GM12878 (cell line): ENCODE measurements around the gene TULP4. TPM values are rescaled to one million over a fixed set of nuclear protein-coding genes. Genes with fewer than 3 reads are reported as not detected.
A peak's percentile ranks its signal among the peaks of the same experiment; 100 is the strongest.

Experiments
- ATAC-seq: fragments of 200-7000 bp; cut with Tn5 transposase; 3 replicates; pipeline ENCODE4 v1.9.1; 2020; ENCODE audit warnings: mild to moderate bottlenecking, moderate library complexity
- BruUV-seq: library from RNA; stranded (reverse); fragments of 400-500 nt; replicated peaks from 2 replicates; lab custom pipeline; 2021; lab: Mats Ljungman, UMichigan
- CTCF ChIA-PET: fragments of 300-600 bp; sonication (Branson Sonifier 250); formaldehyde crosslinking; extraction: SDS; loops from one replicate; lab custom pipeline; 2021; ENCODE audit warnings: inconsistent platforms; lab: Yijun Ruan, JAX
- POLR2A ChIA-PET: fragments of 350-600 bp; formaldehyde crosslinking; extraction: SDS; loops from one replicate; lab custom pipeline; 2021; ENCODE audit warnings: inconsistent platforms; lab: Charles Lee
- RAD21 ChIA-PET: fragments of 300-600 bp; sonication (Branson Sonifier 250); formaldehyde crosslinking; loops from one replicate; lab custom pipeline; 2023; ENCODE audit warnings: antibody characterized with exemption; ENCODE audit not compliant: unreplicated experiment; lab: Charles Lee
- SMC1A ChIA-PET: fragments of 300-600 bp; sonication (Branson Sonifier 250); formaldehyde crosslinking; loops from one replicate; lab custom pipeline; 2023; ENCODE audit not compliant: unreplicated experiment, uncharacterized antibody; lab: Charles Lee
- DNase-seq: peaks from one replicate; pipeline ENCODE4 v3.0.0-alpha.2; 2011; ENCODE audit warnings: low read depth, low spot score
- FAIRE-seq: peaks from 3 replicates; lab custom pipeline; 2011; peaks lifted over from hg19 to GRCh38; lab: Jason Lieb, UNC
- H2AFZ ChIP-seq: 2 replicates; pipeline ENCODE4 v1.6.0; 2011; ENCODE audit warnings: low read depth, low read length, control low read depth; ENCODE audit not compliant: control insufficient read depth
- H3K27ac ChIP-seq: 2 replicates; pipeline ENCODE4 v1.5.1; 2011; ENCODE audit warnings: control low read depth; ENCODE audit not compliant: control insufficient read depth, insufficient read depth
- H3K27me3 ChIP-seq, 2 experiments: replicated peaks in 1 of 2; 2 replicates each; pipeline versions ENCODE4 v1.6.0 to v1.6.1; 2011; ENCODE audit warnings: low read length in 1 of 2; ENCODE audit not compliant: control insufficient read depth in 2 of 2, insufficient read depth in 2 of 2
- H3K36me3 ChIP-seq, 2 experiments: 2 replicates each; pipeline ENCODE4 v1.5.1; 2011; ENCODE audit warnings: low read length in 1 of 2; ENCODE audit not compliant: control insufficient read depth in 2 of 2, insufficient read depth in 2 of 2
- H3K4me1 ChIP-seq: 2 replicates; pipeline ENCODE4 v1.6.1; 2011; ENCODE audit warnings: mild to moderate bottlenecking, low read length, moderate library complexity, mixed read lengths; ENCODE audit not compliant: control insufficient read depth, insufficient read depth
- H3K4me2 ChIP-seq: 2 replicates; pipeline ENCODE4 v1.6.0; 2011; ENCODE audit warnings: control low read depth; ENCODE audit not compliant: control insufficient read depth, insufficient read depth
- H3K4me3 ChIP-seq: fragments of 200-600 bp; sonication (generic); 2 replicates; pipeline ENCODE4 v1.5.1; 2016
- H3K79me2 ChIP-seq: 2 replicates; pipeline ENCODE4 v1.6.0; 2011; ENCODE audit warnings: low read length; ENCODE audit not compliant: control insufficient read depth, insufficient read depth
- H3K9ac ChIP-seq: 2 replicates; pipeline ENCODE4 v1.8.0; 2011; ENCODE audit warnings: low read length, control low read depth, mixed read lengths; ENCODE audit not compliant: control insufficient read depth, insufficient read depth
- H3K9me3 ChIP-seq: replicated peaks from 3 replicates; pipeline ENCODE4 v1.5.1; 2011; ENCODE audit warnings: mild to moderate bottlenecking, low read length; ENCODE audit not compliant: control insufficient read depth, insufficient read depth
- H4K20me1 ChIP-seq: 2 replicates; pipeline ENCODE4 v1.6.0; 2011; ENCODE audit not compliant: control insufficient read depth, insufficient read depth
- BHLHE40 ChIP-seq, 2 experiments: fragments of 450-650 bp in 1 of 2; IDR thresholded peaks; 2 replicates each; pipeline ENCODE4 v1.6.1; 2011 to 2017; ENCODE audit warnings: low read depth in 2 of 2, borderline replicate concordance in 1 of 2, improper control_type of control experiment in 1 of 2, low read length in 1 of 2, mild to moderate bottlenecking in 1 of 2
- CUX1 ChIP-seq: IDR thresholded peaks from 2 replicates; pipeline ENCODE4 v1.6.1; 2012; ENCODE audit warnings: improper control_type of control experiment, low read depth, low read length; ENCODE audit not compliant: insufficient replicate concordance
- HCFC1 ChIP-seq: fragments of 150-350 bp; IDR thresholded peaks from 2 replicates; pipeline ENCODE4 v1.6.1; 2014; ENCODE audit warnings: low read length
- IKZF1 ChIP-seq: fragments of 450-650 bp; conservative IDR thresholded peaks from 2 replicates; pipeline ENCODE4 v1.6.1; 2017; ENCODE audit warnings: antibody characterized with exemption, mild to moderate bottlenecking
- IKZF2 ChIP-seq, 2 experiments: fragments of 450-650 bp; IDR thresholded peaks; 2 replicates each; pipeline ENCODE4 v1.6.1; 2017; ENCODE audit warnings: mild to moderate bottlenecking in 2 of 2, moderate library complexity in 2 of 2
- POU2F2 ChIP-seq: IDR thresholded peaks from 3 replicates; pipeline ENCODE4 v1.6.1; 2011; ENCODE audit warnings: low read depth, mild to moderate bottlenecking, low read length, borderline replicate concordance
- RELA ChIP-seq: fragments of 450-650 bp; IDR thresholded peaks from 2 replicates; pipeline ENCODE4 v1.8.0; 2014; ENCODE audit warnings: borderline replicate concordance; ENCODE audit not compliant: partially characterized antibody
- RUNX3 ChIP-seq: IDR thresholded peaks from 2 replicates; pipeline ENCODE4 v1.6.1; 2012; ENCODE audit warnings: low read length, inconsistent platforms
- TARDBP ChIP-seq: IDR thresholded peaks from 2 replicates; pipeline ENCODE4 v1.6.1; 2016; ENCODE audit warnings: borderline replicate concordance
- TBL1XR1 ChIP-seq: IDR thresholded peaks from 2 replicates; pipeline ENCODE4 v1.6.1; 2012; ENCODE audit warnings: low read depth, low read length, improper control_type of control experiment
- WGBS: methylation state at CpG from one replicate; pipeline ENCODE4 v1.1.6; 2016; ENCODE audit warnings: low lambda C conversion rate; ENCODE audit not compliant: insufficient replicate concordance, insufficient coverage; ENCODE audit errors: missing lambda C conversion rate; 5-methylcytosine and 5-hydroxymethylcytosine counted together
- in situ Hi-C: fragments of 300-500 bp; cut with MboI; formaldehyde crosslinking; loops from 9 replicates; pipeline ENCODE4 v1.14.3; 2018; ENCODE audit warnings: mixed read lengths
- intact Hi-C: fragments of 100-400 bp; cut with micrococcal nuclease; formaldehyde crosslinking; loops from one replicate; pipeline ENCODE4 v1.14.2; 2022; ENCODE audit not compliant: unreplicated experiment
- polyA plus RNA-seq, 11 experiments: library from polyadenylated mRNA; depleted of rRNA in 4 of 11; unstranded in 6 of 11; stranded (reverse) in 5 of 11; fragments of >200 nt; fragmentation: Nextera tagmentation in 4 of 11; fragmentation: Illumina TruSeq in 1 of 11; extraction: Ambion mirVana in 4 of 11; extraction: Trizol in 1 of 11; gene quantifications; 1 replicate in 1 of 11; 2 replicates in 10 of 11; pipeline versions ENCODE4 v1.2.1 to v1.2.3, GENCODE V29; 2011 to 2016; ENCODE audit warnings: inconsistent platforms in 2 of 11, missing spikeins in 2 of 11, low read depth in 1 of 11
- total RNA-seq, 4 experiments: library from RNA; depleted of rRNA in 3 of 4; stranded (reverse); fragments of >200 nt in 3 of 4; fragmentation: Illumina TruSeq in 1 of 4; extraction: Trizol in 1 of 4; gene quantifications; 2 replicates each; pipeline versions ENCODE4 v1.2.1 to v1.2.3, GENCODE V29; 2013 to 2021

The TULP4 gene
- total and polyA plus RNA-seq, 10 of the 15 experiments (the other 5 are each of a cell fraction or from before 2014, with no cell fraction given): 0.73 to 31.8 (median 14.0) TPM

GRCh38 chr6:158312672-158313397 lies 570 bp downstream of the TULP4 start (continued):
- TF ChIP-seq CUX1: no peak
- no peak for TF ChIP-seq TBL1XR1

- no peak overlapping the region for H3K9ac ChIP-seq
- 51% methylated on average over 9 of the region's 9 CpGs for WGBS
- H4K20me1 ChIP-seq: no peaks in the 10 kb centered on the region
- H3K36me3 ChIP-seq: peaks cover 0 to 5% of the 10 kb centered on the region in 2 experiments; a peak in 2 of 4 replicates
- DNase-seq (no peak), ATAC-seq (peak; percentile 86), FAIRE-seq (no peak)
- no peak overlapping the region; the same call in 1 of the 2 replicates for H2AFZ ChIP-seq
- H3K4me3 ChIP-seq: peak overlapping the region; percentile 20; the same call in 1 of the 2 replicates
- H3K27ac ChIP-seq: peak overlapping the region; percentile 18
- in situ Hi-C loops (no loop called here), intact Hi-C loops (no loop called here)
- peaks cover 9% of the 10 kb centered on the region for H3K4me1 ChIP-seq
- no TSS peak for BruUV-seq
- SMC1A ChIA-PET: interaction anchor here (1.8 kb wide), 1 partner anchor 23 kb away, joined by 4 read pairs; no protein-coding TSS in a partner anchor
- CTCF ChIA-PET: no interaction called here
- RAD21 ChIA-PET: no interaction called here
- H3K27me3 ChIP-seq: no peaks in the 10 kb centered on the region
- peak overlapping the region; percentile 90 for H3K4me2 ChIP-seq
- H3K9me3 ChIP-seq: peaks cover 6% of the 10 kb centered on the region; the same call in 1 of the 3 replicates
- POLR2A ChIA-PET: interaction anchor here (1.2 kb wide), 1 partner anchor 15 kb away, joined by 4 read pairs; no protein-coding TSS in a partner anchor
- H3K79me2 ChIP-seq: peaks cover 6% of the 10 kb centered on the region; the same call in 1 of the 2 replicates
- TF ChIP-seq TARDBP: no peak
- peak; percentile 82 for TF ChIP-seq RUNX3
- TF ChIP-seq BHLHE40 (IDR thresholded peaks at IDR 0.05; ENCODE audit: borderline replicate concordance in 1 of 2, low read depth in 2 of 2, low read length in 1 of 2): peak in 1 of 2 experiments; percentile 11; a peak in 1 of 4 replicates
- TF ChIP-seq POU2F2: no peak
- no peak for TF ChIP-seq RELA
- TF ChIP-seq HCFC1: no peak
- TF ChIP-seq IKZF2 (IDR thresholded peaks at IDR 0.05): peak in 1 of 2 experiments; percentile 52; a peak in 2 of 4 replicates
- TF ChIP-seq IKZF1: peak; percentile 45; the same call in 1 of the 2 replicates
Measured at GRCh38 chr6:158313989-158314388, 1.7 kb downstream of the TULP4 start.
